LoVo (cell line): Measurements from ENCODE around the gene VCL.
"Not testable (repeated sequence)": the region's sequence is repeated elsewhere in the genome, so short reads cannot be mapped to it uniquely, and the experiment has no call there.

Experiments used
- DNase-seq: peaks from one replicate; pipeline ENCODE4 v3.0.0-alpha.2; 2016; ENCODE audit warnings: low spot score

Gene VCL

DNA sequence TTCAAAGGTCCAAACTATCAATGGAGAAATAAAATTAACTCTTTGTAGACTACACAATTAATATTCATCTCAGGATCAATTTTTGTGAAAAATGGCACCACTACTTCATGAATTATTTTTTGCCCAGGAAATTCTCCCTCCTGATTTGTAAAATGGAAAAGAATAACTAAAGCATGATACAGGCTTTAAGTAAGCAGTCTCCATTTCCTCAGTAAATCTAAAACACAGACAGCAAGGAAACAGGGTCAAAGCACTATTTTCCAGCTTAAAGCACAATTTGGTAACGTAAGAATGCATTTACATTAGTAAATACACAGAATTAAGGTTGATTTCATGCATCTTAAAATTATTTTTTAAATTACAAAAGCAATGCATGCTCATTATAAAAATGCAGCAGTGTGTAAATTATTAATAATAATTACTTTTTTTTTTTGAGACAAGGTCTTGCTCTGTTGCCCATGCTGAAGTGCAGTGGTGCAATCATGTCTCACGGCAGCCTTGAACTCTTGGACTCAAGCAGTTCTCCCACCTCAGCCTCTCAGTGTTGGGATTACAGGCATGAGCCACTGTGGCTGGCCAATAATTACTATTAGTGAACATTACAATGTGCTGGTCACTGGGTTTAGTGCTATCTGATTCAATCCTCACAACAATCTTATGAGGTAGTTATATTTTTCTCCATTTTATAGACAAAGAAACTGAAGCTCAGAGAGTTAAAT lies 26.1 kb upstream of the VCL start:
- no peak for DNase-seq

DNA sequence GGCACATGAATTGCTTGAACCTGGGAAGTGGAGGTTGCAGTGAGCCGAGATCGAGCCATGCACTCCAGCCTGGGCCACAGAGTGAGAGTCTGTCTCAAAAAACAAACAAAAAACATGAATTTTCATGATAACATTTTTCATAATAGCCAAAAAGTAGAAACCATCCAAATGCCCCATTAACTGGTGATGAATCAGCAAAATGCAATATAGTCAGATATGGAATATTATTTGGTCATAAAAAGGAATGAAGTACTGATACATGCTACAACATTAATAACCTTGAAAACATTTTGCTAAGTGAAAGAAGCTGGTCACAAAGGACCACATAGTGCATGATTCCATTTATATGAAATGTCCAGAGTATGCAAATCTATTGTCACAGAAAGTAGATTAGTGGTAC lies 24.5 kb upstream of the VCL start:
- no peak for DNase-seq

DNA sequence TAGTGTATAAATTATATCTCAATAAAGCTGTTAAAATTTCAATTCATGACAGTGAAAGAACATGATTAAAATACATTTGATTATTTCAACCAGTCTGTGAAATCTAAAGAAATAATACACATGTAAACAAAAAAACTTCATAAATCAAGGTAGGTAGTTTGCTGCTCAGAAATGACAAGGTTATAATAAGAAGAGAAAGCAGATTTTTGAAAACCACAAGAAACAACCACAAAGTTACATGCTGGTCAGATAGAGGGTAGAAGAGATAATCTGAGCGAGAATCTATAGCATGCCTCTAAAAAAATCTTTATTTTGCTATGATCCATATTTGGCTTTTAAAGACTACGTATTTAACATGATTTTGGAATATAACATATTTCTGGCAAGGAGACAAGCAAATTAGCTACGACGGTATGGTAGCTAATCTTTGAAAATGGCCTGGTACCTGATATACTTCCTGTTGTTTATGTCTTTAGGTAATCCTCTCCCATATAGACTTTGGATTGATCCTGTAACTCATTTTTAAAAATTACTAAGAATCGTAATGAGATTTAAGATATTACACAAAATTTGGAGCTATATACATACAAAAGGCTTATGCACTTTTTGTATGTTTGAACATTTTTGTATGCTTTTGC lies 23.5 kb upstream of the VCL start:
- no peak for DNase-seq

DNA sequence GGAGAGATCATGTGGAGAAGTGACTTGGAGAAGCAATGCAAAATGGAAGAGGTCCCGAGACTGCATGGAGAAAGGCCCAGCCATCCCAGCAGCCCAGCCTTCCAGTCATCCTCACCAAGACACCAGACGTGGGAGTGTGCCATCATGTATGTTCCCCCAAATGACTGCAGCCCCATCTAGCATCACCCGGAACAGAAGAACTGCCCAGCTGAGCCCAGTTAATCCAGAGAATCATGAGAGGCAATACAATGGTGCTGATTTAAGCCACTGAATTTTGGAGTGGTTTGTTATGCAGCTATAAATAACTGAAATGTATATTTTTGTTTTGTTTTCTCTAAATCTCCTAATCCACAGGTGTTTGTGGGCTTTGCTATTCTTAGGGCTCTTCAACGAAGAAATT lies 22.5 kb upstream of the VCL start:
- DNase-seq: no peak

DNA sequence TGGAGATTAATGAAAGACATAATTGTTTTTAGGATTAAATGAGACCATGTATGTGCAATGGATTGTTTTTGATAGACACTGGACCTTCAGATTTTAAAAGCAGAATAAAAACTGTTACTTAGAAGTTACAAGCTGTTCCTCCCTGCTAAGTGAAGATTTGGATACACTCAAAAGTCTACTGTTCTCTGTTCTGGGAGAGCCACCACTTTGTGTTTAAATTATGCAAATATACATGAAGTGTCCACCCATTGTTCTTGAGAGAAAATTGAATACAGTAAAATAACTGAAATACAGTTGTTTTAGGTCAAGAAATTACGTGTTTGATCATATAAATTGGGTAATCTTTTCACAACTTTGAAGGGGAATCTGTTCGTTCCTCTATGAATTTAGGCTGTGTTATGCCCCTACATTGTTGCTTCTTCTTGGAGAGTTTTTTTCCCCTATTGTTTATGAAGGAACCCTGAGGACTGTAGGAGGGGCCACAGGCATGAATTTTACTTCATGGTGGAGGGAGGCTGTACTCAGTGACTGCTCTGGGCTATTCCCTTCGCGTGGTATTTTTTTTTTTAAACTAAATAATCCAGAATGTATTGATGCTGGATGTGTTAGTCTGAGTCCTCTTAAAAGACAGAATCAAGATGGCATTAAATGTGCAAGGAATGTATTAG lies 18.6 kb upstream of the VCL start:
- no peak for DNase-seq

DNA sequence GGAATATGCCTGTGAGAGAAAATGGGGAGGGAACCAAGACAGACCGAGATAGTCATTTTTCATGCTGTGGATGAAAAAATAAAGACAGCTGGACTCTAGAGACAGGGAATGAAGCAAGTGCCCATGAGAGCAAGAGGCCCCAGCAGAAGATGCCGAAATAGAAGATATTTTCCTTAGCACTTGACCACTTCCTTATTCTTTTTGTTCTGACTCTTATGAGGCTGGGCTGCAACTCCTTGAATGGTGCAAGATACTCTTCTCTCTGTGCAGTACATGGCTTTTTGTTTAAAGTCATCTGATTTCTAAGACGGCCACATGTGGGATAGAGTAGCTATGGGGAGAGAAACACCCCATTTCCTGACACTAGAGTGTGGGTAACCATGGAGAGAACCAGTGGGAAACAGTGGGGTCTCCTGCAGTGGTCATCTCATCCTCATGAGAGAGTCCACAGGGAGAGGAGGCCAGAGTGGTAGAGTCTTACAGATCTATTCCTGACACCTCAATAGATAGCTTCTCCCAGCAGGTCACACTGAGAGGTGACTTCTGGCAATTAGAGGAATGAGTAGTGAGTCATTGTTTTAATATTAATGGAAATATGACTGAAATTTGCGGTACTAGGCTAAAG lies 18.0 kb upstream of the VCL start:
- DNase-seq: no peak

DNA sequence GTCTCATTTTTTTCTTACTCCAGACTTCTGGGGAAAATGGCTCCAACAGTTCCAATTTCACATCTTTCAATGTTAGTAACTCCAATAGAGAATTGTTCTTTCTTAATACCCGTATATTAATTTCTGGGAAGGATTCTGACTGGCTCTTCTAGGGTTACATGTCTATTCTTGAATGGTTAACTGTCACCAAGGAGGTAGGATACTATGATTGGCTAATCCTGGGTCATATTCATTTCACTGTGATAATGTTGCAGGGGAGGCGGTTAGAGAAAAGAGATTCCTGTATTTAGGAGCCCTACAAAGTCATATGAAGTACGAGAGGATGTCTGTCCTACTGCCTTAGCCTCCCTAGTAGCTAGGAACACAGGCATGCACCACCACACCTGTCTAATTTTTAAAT lies 16.1 kb upstream of the VCL start:
- no peak for DNase-seq

DNA sequence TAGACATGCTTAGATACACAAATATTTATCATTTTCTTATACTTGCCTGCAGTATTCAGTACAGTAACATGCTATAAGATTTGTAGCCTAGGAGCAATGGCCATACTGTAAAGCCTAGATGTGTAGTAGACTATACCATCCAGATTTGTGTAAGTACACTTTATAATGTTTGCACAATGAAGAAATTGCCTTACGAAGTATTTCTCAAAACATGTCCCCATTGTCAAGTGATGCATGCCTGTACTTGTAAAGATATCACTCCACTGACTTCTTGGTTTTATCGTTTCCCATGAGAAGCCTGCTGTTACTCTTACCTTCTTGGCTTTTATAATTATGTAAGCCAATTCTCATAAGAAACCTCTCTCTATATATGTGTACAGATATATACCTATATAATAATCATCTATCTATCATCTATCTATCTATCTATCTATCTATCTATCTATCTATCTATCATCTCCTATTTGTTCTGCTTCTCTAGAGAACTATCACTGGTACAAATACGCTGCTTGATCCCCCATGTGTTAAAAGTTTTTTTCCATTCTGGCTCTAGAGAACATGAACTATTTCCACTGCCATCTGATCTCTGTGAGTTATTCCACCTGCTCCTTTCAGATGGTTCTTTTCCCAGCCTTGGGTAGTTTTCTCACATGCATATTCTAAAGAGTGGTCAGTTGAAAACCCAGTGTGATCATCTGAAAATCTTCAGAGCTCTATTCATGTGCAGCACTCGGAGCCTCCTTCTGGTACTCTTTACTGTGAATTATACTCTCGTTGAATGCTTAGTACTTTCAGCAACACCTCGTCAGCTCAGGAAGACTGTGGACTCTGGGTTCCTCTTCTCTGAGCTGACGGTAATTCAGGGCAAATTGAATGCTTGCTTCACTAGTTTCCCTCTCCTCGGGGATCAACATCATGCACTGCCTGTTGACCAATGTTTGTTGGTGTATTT lies 14.5 kb upstream of the VCL start:
- no peak for DNase-seq

DNA sequence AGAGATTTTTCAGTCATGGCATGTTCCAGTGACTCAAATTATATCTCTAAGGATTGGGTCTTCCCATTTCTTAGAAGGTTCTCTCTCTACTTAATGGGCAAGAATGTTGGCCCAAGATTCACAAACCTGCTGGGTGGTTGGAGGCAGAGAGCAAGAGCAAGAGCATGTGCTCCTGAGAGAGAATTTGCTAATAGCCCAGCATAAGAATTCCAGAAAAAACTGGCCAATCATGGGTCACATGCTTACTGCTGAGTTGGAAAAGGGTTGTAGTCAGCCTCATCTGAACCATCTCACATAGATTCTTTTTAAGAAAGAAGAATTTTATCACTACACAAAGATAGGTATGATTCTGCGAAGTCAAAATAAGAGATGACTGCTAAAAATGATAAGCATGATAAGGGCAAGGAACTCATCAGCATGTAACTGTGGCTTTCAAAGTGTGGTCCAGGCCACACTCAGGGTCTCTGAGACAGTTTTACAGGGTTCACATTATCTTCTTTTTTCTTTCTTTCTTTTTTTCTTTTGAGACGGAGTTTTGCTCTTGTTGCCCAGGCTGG lies 8.2 kb upstream of the VCL start:
- DNase-seq: no peak

DNA sequence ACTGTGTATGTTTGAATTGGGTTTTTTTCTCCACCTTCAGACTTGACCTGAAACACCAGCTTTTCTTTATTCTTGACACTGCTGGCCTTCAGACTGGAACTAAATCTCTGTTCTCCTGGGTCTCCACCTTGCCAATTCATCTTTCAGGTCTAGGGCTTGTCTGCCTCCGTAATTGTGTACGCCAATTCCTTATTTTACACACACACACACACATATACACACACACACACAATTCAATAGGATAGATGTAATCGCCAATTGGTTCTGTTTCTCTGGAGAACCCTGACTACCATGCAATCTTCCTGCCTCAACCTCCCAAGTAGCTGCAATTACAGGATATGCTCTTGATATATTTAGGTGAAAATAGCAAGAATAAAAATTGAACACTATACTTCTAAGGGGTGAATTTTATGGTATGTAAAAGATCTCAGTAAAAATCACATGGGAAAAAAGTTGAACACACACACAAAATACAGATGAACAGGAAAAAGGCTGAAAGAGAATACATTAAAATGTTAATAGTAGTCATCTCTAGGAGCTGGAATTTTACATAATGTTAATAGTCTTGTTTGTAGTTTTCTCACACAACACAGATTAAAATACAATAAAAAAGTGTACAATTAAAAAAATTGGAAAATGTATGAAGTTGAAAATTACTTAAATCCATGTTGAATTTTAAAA lies 6.6 kb upstream of the VCL start:
- no peak for DNase-seq

DNA sequence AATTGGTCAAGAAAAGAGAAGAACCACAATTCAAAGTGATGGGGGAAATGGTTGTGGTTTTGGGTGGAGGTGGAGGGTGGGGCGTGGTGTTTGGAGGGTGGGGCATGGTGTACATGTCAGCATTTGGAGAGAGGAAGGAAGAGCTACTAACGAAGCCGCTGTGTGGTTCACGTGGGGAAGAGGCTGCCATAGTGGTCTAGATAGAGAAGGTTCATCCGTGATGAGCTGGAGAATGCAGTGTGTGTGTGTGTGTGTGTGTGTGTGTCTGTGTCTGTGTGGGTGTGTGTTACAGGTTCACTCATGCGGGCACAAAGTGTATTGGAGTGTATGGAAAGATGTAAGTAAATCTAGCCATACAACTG lies 6.1 kb upstream of the VCL start:
- no peak for DNase-seq

DNA sequence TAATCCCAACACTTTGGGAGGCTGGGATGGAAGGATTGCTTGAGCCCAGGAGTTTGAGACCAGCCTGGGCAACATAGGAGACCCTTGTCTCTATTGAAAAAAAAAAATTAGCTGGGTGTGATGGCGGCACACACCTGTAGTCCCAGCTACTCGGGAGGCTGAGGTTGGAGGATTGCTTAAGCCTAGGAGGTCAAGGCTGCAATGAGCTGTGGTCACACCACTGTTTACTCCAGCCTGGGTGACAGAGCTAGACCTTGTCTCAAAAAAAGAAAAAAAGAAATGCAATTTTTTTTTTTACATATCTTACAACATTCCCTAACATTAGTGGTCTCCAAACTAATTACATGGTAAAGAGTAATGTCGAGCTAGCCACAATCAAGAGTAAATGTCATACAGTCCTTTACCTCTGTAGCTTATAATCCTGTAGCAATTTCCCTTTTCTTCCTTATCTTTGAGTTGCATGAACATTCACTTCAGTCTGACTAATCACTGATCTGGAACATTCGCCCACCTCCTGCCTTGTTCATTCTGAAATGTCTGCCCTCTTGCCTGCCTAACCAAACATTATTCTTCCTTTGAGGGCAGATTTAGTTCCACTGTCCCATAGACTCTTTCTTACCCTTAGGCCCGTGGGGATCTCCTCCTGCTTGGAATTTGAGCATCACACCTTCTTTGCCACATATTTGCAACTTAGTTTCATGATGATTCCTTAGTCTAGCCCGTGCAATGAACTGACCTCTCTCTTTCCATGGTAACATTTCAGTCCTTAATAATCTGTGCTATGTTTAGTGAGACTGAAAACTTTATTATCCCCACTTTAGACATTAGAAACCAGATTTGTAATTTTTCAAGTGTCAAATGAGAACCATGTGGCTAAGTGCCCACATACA lies 4.8 kb upstream of the VCL start:
- DNase-seq: no peak

DNA sequence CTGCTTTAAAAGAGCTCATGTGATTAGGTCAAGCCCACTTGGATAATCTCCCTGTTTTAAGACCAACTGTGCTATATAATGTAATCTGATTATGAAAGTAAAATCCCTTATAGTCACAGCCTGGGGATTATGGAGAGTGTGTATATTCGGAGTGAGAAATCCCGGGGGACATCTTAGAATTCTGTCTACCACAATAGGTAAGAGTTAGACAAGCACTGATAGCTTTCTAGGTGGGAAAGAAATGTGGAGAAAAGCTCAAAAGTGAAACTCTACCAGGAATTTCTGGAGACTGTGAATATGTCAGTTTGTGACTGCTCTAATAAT lies 2.9 kb upstream of the VCL start:
- DNase-seq: no peak

DNA sequence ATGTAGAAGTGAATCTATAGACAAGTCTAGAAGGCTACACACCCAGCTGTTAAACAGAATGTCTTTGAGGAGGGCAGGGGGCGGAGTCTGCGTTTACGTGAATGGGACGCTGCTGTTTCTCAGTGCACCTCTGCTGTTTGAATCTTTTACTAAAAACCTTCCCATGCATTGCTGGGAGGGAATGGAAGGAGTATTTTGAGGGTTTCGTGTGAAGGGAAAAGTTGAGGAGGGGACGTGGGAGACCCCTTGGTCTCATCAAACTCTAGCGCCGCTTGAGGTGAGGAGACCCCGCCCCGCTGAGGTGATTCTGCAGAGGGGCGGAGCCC lies 492 bp upstream of the VCL start:
- no peak for DNase-seq

DNA sequence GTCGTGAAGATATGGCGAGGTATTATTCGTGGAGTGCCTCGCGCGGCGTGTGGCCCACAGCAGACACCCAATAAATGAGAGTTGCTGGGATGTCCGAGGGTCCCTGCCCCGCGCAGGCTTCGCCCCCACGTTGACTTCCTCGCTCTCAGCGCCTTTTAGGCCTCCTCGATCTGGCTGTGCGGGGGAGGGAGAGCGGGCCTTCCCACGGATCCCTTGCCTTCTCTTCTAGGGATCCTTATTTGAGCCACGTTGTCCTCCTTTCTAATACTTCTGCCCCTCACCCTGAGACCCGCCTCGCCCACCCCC lies 660 bp downstream of the VCL start:
- no peak for DNase-seq

DNA sequence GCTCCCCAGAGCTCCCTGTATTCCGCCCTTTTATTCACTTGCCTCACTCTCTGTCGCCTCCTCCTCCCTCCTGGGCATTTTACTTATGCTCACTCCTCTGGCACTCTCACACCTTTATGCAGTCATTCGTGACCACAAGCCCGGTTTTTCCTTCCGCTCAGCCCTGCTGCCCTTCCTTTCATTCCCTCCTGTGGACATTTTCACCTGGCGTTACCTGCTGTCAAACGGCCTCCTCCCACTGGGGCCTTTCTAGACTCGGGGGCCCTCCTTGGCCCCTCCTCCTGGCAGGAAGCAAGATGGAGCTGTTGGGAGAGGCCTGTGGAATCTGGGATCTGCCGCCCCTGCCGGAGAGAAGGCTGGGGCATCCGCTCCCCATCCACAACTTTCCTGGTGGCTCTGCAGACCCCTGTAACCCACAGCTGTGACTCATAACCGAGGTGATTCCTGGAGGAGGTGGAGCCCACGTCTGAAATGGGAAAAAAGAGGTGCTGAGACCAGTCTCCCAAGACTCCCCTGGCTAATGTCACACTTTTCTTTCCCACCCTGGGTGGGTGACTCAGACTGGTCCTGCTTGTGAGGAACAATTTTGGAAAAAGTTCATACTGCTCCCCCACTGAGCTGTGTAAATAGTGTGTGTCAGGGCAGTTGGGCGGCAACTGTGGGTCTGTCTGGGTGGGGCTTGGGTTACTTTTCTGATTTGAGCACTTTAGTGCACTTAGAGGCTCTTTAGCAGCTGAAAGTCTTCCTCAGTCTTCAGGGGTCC lies 1.2 kb downstream of the VCL start:
- peak; percentile 84 for DNase-seq

DNA sequence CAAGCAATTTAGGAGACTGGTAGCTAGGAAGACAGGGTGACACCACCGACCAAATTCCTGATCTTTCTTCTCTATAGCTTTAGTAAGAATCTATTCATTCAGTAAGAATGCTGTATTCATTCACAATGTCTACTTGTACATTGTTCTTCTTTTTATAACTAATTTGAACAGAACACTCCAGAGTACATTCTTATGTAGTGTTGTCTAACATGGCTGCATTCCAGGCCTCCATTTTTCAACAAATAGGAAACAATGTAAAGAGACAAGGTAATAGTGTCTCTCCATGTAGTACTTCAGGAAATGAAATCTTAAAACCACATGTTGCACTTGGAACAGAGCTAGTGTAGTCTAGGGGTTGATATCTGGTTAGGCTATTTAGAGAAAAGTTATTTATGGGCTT lies 1.8 kb downstream of the VCL start:
- DNase-seq: no peak

DNA sequence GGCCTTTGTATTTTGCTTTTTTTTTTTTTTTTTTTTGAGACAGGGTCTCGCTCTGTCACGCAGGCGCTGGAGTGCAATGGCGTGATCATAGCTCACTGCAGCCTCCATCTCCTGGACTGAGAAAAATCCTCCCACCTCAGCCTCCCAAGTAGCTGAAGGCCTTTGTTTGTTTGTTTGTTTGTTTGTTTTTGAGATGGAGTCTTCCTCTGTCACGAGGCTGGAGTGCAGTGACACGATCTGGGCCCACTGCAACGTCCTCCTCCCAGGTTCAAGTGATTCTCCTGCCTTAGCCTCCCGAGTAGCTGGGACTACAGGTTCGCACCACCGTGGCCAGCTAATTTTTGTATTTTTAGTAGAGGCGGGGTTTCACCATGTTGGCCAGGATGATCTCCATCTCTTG lies 2.3 kb downstream of the VCL start:
- DNase-seq: not testable (repeated sequence)

DNA sequence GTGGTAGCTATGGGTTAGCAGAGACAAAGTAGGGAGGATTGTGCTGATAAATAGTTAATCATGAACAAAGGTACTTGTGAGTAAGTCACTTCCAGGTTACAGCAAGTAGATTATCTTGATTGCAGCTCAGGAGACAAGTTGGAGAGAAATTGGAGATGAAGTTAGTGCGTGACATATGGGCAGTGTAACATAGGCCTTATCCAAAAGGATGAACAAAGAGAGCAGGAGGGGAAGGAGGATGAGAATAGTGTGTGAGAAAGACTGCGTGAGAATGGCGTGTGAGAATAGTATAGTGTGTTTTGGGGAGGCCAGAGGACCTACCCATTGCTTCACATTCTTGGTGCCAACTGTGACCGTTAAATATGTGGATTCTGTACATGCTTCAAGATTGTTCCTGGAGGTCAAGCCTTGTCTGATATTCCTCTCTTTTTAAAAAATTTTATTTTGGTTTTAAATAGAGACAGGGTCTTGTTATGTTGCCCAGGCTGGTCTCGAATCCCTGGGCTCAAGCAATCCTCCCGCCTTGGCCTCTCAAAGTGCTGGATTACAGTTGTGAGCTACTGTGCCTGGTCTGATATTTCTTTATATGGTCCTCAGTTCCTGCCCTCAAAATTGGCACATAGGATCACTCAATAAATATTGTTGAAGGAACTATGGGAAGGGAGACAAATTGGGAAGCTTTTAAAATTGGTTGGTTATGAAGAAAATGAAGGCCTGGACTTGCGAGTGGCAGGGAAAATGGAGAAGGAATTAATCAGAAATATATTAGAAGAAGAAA lies 3.2 kb downstream of the VCL start:
- DNase-seq: no peak
